UCSD-AML1 (cell line): ENCODE measurements around the gene RASGEF1C.
"Not testable (repeated sequence)": the region's sequence is repeated elsewhere in the genome, so short reads cannot be mapped to it uniquely, and the experiment has no call there.

ENCODE experiments used
- DNase-seq: peaks from one replicate; lab custom pipeline; 2025; ENCODE audit not compliant: unreplicated experiment; lab: John Stamatoyannopoulos, UW

Gene RASGEF1C

GRCh38 chr5:180137401-180138213 lies 71.4 kb downstream of the RASGEF1C start:
- no peak for DNase-seq

- no peak for DNase-seq
Measured at GRCh38 chr5:180136630-180137381, 72.2 kb downstream of the RASGEF1C start.

- DNase-seq: no peak
Measured at GRCh38 chr5:180135967-180136629, 72.9 kb downstream of the RASGEF1C start.

- DNase-seq: peak; percentile 88
Measured at GRCh38 chr5:180135128-180135955, 73.7 kb downstream of the RASGEF1C start.

GRCh38 chr5:180133971-180134508 lies 75.0 kb downstream of the RASGEF1C start:
- no peak for DNase-seq

GRCh38 chr5:180133551-180133950 lies 75.5 kb downstream of the RASGEF1C start:
- no peak for DNase-seq

GRCh38 chr5:180133060-180133459 lies 76.0 kb downstream of the RASGEF1C start:
- DNase-seq: no peak

GRCh38 chr5:180130876-180131740 lies 77.9 kb downstream of the RASGEF1C start:
- no peak for DNase-seq

GRCh38 chr5:180130291-180130869 lies 78.6 kb downstream of the RASGEF1C start:
- DNase-seq: no peak

- no peak for DNase-seq
Measured at GRCh38 chr5:180129291-180130190, 79.5 kb downstream of the RASGEF1C start.

- no peak for DNase-seq
Measured at GRCh38 chr5:180128671-180129261, 80.2 kb downstream of the RASGEF1C start.

- no peak for DNase-seq
Measured at GRCh38 chr5:180127682-180128670, 81.0 kb downstream of the RASGEF1C start.

- no peak for DNase-seq
Measured at GRCh38 chr5:180126716-180127681, 82.0 kb downstream of the RASGEF1C start.

GRCh38 chr5:180126156-180126555 lies 82.9 kb downstream of the RASGEF1C start:
- DNase-seq: not testable (repeated sequence)

- not testable (repeated sequence) for DNase-seq
Measured at GRCh38 chr5:180124662-180125061, 84.3 kb downstream of the RASGEF1C start.
